GM23338 (cell line): ENCODE measurements around the gene GPR37. TPM values are rescaled to one million over a fixed set of nuclear protein-coding genes. Genes with fewer than 3 reads are reported as not detected.

ENCODE experiments used
- ATAC-seq: fragments of 200-7000 bp; cut with Tn5 transposase; 3 replicates; pipeline ENCODE4 v1.9.1; 2020
- DNase-seq: peaks from one replicate; pipeline ENCODE4 v3.0.0-alpha.2; 2015; ENCODE audit warnings: low spot score
- H2AFZ ChIP-seq: fragments of 200-600 bp; sonication (generic); 2 replicates; pipeline ENCODE4 v1.8.0; 2016; ENCODE audit warnings: antibody characterized with exemption, mild to moderate bottlenecking, moderate library complexity
- H3F3A ChIP-seq: fragments of 200-600 bp; sonication (generic); replicated peaks from 2 replicates; pipeline ENCODE4 v1.8.0; 2017; ENCODE audit warnings: antibody characterized with exemption, mixed run types, low read depth
- H3K27ac ChIP-seq: fragments of 200-600 bp; sonication (generic); 2 replicates; pipeline ENCODE4 v1.6.1; 2016; ENCODE audit warnings: low read depth
- H3K27me3 ChIP-seq: fragments of 200-600 bp; sonication (generic); 2 replicates; pipeline ENCODE4 v1.8.0; 2016; ENCODE audit warnings: mild to moderate bottlenecking, mixed run types, moderate library complexity; ENCODE audit not compliant: insufficient read depth
- H3K36me3 ChIP-seq: fragments of 200-600 bp; sonication (generic); 2 replicates; pipeline ENCODE4 v1.8.0; 2016; ENCODE audit warnings: mild to moderate bottlenecking; ENCODE audit not compliant: insufficient read depth
- H3K4me1 ChIP-seq: fragments of 200-600 bp; sonication (generic); 2 replicates; pipeline ENCODE4 v1.8.0; 2016; ENCODE audit warnings: mild to moderate bottlenecking, moderate library complexity; ENCODE audit not compliant: insufficient read depth
- H3K4me2 ChIP-seq: fragments of 200-600 bp; sonication (generic); 2 replicates; pipeline ENCODE4 v1.7.1; 2017; ENCODE audit warnings: mixed run types
- H3K4me3 ChIP-seq: fragments of 200-600 bp; sonication (generic); 2 replicates; pipeline ENCODE4 v1.6.1; 2016; ENCODE audit warnings: mixed run types
- H3K79me2 ChIP-seq: fragments of 200-600 bp; sonication (generic); replicated peaks from 2 replicates; pipeline ENCODE4 v1.8.0; 2017; ENCODE audit warnings: mild to moderate bottlenecking; ENCODE audit not compliant: insufficient read depth
- H3K9me2 ChIP-seq: fragments of 200-600 bp; sonication (generic); 2 replicates; pipeline ENCODE4 v1.8.0; 2017; ENCODE audit not compliant: insufficient read depth
- H4K20me1 ChIP-seq: fragments of 200-600 bp; sonication (generic); replicated peaks from 2 replicates; pipeline ENCODE4 v1.8.0; 2017; ENCODE audit warnings: mild to moderate bottlenecking; ENCODE audit not compliant: insufficient read depth
- H3K27ac Mint-ChIP-seq: 2 replicates; pipeline ENCODE4 v1.8.0; 2020; ENCODE audit warnings: inconsistent platforms, mild to moderate bottlenecking, moderate library complexity, mixed read lengths
- H3K27me3 Mint-ChIP-seq: 3 replicates; pipeline ENCODE4 v1.8.0; 2022; ENCODE audit warnings: low read depth, mild to moderate bottlenecking, moderate library complexity, mixed read lengths, inconsistent platforms; ENCODE audit not compliant: insufficient read depth, poor library complexity
- H3K36me3 Mint-ChIP-seq: 3 replicates; pipeline ENCODE4 v1.8.0; 2021; ENCODE audit warnings: low read depth, mild to moderate bottlenecking, inconsistent platforms, moderate library complexity, mixed read lengths
- H3K4me1 Mint-ChIP-seq: 3 replicates; pipeline ENCODE4 v1.8.0; 2020; ENCODE audit warnings: mild to moderate bottlenecking, inconsistent platforms, mixed read lengths
- H3K4me3 Mint-ChIP-seq: 3 replicates; pipeline ENCODE4 v1.8.0; 2021; ENCODE audit warnings: moderate library complexity, mild to moderate bottlenecking, inconsistent platforms, mixed read lengths
- H3K9me3 Mint-ChIP-seq: 3 replicates; pipeline ENCODE4 v1.8.0; 2020; ENCODE audit warnings: moderate library complexity, mild to moderate bottlenecking, inconsistent platforms, mixed read lengths
- CREB1 ChIP-seq: fragments of 250-450 bp; sonication (Bioruptor Pico); IDR thresholded peaks from 2 replicates; pipeline ENCODE4 v1.5.0; 2020; ENCODE audit warnings: low read depth, mild to moderate bottlenecking, moderate library complexity
- EZH2 ChIP-seq: fragments of 200-600 bp; sonication (generic); IDR thresholded peaks from one replicate; pipeline ENCODE4 v1.8.0; 2017; ENCODE audit warnings: antibody characterized with exemption, mild to moderate bottlenecking, low read depth; ENCODE audit not compliant: unreplicated experiment
- EZH2phosphoT487 ChIP-seq: fragments of 200-600 bp; sonication (generic); IDR thresholded peaks from one replicate; pipeline ENCODE4 v1.8.1; 2018; ENCODE audit warnings: antibody characterized with exemption; ENCODE audit not compliant: unreplicated experiment
- JUNB ChIP-seq: IDR thresholded peaks from one replicate; pipeline ENCODE4 v1.6.1; 2016; ENCODE audit warnings: antibody characterized with exemption; ENCODE audit not compliant: unreplicated experiment
- NANOG ChIP-seq: IDR thresholded peaks from 2 replicates; pipeline ENCODE4 v1.6.1; 2016; ENCODE audit warnings: antibody characterized with exemption, borderline replicate concordance
- POLR2AphosphoS5 ChIP-seq: IDR thresholded peaks from 2 replicates; pipeline ENCODE4 v1.6.1; 2016; ENCODE audit warnings: antibody characterized with exemption, low read depth
- STAT1 ChIP-seq: IDR thresholded peaks from one replicate; pipeline ENCODE4 v1.6.1; 2016; ENCODE audit warnings: antibody characterized with exemption; ENCODE audit not compliant: unreplicated experiment
- ZNF114 ChIP-seq: fragments of 250-450 bp; sonication (Bioruptor Pico); IDR thresholded peaks from 2 replicates; pipeline ENCODE4 v1.5.0; 2020; ENCODE audit warnings: mild to moderate bottlenecking, moderate library complexity
- ZNF331 ChIP-seq: fragments of 250-450 bp; sonication (Bioruptor Pico); IDR thresholded peaks from 2 replicates; pipeline ENCODE4 v1.5.0; 2020; ENCODE audit warnings: low read depth, mild to moderate bottlenecking, moderate library complexity
- polyA plus RNA-seq: library from polyadenylated mRNA; unstranded; fragments of >200 nt; fragmentation: Nextera tagmentation; extraction: Ambion mirVana; gene quantifications from 2 replicates; pipeline ENCODE4 v1.2.1, GENCODE V29; 2016
- total RNA-seq: library from RNA; depleted of rRNA; stranded (reverse); fragments of >200 nt; shearing (Covaris generic); gene quantifications from 2 replicates; pipeline ENCODE4 v1.2.3, GENCODE V29; 2014
- TF ChIP-seq, protein P1 (sequence below): fragments of 250-450 bp; sonication (Bioruptor Pico); IDR thresholded peaks from 2 replicates; pipeline ENCODE4 v1.5.0; 2020; ENCODE audit warnings: mild to moderate bottlenecking, moderate library complexity
- TF ChIP-seq, protein P2 (sequence below), 2 experiments: fragments of 200-600 bp in 1 of 2; sonication (generic) in 1 of 2; conservative IDR thresholded peaks; 2 replicates each; pipeline versions ENCODE4 v1.5.1 to v1.6.1; 2016 to 2017; ENCODE audit warnings: antibody characterized with exemption in 2 of 2, low read depth in 2 of 2, mild to moderate bottlenecking in 2 of 2, moderate library complexity in 1 of 2
- TF ChIP-seq, protein P3 (sequence below): IDR thresholded peaks from one replicate; pipeline ENCODE4 v1.6.1; 2018; ENCODE audit warnings: antibody characterized with exemption; ENCODE audit not compliant: unreplicated experiment
- TF ChIP-seq, protein P4 (sequence below): IDR thresholded peaks from 2 replicates; pipeline ENCODE4 v1.6.1; 2016; ENCODE audit warnings: antibody characterized with exemption

The GPR37 gene
- total and polyA plus RNA-seq, 2 experiments from 2014 or later: 3.9 to 8.5 TPM

DNA sequence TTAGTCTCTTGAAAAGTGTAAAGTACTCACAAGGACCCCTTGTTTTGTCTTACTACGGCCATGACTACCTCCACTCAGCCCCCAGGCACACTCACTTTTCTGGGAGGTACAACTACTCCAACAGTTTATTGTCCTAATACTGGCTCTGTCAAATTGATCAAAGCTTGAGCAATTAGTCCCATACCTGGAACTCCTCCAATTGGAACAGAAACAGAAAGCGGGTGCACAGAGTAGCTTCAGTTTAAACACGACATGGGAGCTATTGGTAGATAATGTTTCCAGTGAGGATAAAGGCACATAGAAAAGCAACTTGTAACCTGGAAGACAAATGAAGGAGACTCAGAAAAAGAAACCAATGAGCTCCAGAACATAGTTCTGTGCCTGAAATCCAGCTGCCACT is 7.7 kb upstream of the GPR37 start:
- Mint-ChIP-seq H3K27me3 (no peaks in the 10 kb centered on the region), H3K27ac (no peak overlapping the region), H3K4me3 (no peak overlapping the region), H3K36me3 (no peaks in the 10 kb centered on the region), H3K4me1 (peaks cover 8% of the 10 kb centered on the region), H3K9me3 (no peaks in the 10 kb centered on the region)
- Histone ChIP-seq H4K20me1 (no peaks in the 10 kb centered on the region), H3F3A (no peaks in the 10 kb centered on the region), H3K27me3 (no peaks in the 10 kb centered on the region), H3K79me2 (no peaks in the 10 kb centered on the region), H3K4me2 (no peak overlapping the region), H3K9me2 (no peaks in the 10 kb centered on the region), H3K4me1 (peaks cover 6% of the 10 kb centered on the region; the same call in 1 of the 2 replicates), H3K36me3 (no peaks in the 10 kb centered on the region), H2AFZ (no peak overlapping the region; the same call in 1 of the 2 replicates), H3K27ac (no peak overlapping the region), H3K4me3 (no peak overlapping the region)
- no peak for ATAC-seq
- TF ChIP-seq ZNF114 (CRISPR knock-in tag) (no peak), POLR2AphosphoS5 (no peak), JUNB (no peak), NANOG (no peak), ZNF331 (CRISPR knock-in tag) (no peak), STAT1 (no peak), EZH2phosphoT487 (no peak), EZH2 (no peak), CREB1 (CRISPR knock-in tag) (no peak)
- TF ChIP-seq, protein P1, sequence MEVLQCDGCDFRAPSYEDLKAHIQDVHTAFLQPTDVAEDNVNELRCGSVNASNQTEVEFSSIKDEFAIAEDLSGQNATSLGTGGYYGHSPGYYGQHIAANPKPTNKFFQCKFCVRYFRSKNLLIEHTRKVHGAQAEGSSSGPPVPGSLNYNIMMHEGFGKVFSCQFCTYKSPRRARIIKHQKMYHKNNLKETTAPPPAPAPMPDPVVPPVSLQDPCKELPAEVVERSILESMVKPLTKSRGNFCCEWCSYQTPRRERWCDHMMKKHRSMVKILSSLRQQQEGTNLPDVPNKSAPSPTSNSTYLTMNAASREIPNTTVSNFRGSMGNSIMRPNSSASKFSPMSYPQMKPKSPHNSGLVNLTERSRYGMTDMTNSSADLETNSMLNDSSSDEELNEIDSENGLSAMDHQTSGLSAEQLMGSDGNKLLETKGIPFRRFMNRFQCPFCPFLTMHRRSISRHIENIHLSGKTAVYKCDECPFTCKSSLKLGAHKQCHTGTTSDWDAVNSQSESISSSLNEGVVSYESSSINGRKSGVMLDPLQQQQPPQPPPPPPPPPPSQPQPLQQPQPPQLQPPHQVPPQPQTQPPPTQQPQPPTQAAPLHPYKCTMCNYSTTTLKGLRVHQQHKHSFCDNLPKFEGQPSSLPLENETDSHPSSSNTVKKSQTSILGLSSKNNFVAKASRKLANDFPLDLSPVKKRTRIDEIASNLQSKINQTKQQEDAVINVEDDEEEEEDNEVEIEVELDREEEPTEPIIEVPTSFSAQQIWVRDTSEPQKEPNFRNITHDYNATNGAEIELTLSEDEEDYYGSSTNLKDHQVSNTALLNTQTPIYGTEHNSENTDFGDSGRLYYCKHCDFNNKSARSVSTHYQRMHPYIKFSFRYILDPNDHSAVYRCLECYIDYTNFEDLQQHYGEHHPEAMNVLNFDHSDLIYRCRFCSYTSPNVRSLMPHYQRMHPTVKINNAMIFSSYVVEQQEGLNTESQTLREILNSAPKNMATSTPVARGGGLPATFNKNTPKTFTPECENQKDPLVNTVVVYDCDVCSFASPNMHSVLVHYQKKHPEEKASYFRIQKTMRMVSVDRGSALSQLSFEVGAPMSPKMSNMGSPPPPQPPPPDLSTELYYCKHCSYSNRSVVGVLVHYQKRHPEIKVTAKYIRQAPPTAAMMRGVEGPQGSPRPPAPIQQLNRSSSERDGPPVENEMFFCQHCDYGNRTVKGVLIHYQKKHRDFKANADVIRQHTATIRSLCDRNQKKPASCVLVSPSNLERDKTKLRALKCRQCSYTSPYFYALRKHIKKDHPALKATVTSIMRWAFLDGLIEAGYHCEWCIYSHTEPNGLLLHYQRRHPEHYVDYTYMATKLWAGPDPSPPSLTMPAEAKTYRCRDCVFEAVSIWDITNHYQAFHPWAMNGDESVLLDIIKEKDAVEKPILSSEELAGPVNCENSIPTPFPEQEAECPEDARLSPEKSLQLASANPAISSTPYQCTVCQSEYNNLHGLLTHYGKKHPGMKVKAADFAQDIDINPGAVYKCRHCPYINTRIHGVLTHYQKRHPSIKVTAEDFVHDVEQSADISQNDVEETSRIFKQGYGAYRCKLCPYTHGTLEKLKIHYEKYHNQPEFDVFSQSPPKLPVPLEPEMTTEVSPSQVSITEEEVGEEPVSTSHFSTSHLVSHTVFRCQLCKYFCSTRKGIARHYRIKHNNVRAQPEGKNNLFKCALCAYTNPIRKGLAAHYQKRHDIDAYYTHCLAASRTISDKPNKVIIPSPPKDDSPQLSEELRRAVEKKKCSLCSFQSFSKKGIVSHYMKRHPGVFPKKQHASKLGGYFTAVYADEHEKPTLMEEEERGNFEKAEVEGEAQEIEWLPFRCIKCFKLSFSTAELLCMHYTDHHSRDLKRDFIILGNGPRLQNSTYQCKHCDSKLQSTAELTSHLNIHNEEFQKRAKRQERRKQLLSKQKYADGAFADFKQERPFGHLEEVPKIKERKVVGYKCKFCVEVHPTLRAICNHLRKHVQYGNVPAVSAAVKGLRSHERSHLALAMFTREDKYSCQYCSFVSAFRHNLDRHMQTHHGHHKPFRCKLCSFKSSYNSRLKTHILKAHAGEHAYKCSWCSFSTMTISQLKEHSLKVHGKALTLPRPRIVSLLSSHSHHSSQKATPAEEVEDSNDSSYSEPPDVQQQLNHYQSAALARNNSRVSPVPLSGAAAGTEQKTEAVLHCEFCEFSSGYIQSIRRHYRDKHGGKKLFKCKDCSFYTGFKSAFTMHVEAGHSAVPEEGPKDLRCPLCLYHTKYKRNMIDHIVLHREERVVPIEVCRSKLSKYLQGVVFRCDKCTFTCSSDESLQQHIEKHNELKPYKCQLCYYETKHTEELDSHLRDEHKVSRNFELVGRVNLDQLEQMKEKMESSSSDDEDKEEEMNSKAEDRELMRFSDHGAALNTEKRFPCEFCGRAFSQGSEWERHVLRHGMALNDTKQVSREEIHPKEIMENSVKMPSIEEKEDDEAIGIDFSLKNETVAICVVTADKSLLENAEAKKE (CRISPR knock-in tag): no peak
- TF ChIP-seq, protein P2, sequence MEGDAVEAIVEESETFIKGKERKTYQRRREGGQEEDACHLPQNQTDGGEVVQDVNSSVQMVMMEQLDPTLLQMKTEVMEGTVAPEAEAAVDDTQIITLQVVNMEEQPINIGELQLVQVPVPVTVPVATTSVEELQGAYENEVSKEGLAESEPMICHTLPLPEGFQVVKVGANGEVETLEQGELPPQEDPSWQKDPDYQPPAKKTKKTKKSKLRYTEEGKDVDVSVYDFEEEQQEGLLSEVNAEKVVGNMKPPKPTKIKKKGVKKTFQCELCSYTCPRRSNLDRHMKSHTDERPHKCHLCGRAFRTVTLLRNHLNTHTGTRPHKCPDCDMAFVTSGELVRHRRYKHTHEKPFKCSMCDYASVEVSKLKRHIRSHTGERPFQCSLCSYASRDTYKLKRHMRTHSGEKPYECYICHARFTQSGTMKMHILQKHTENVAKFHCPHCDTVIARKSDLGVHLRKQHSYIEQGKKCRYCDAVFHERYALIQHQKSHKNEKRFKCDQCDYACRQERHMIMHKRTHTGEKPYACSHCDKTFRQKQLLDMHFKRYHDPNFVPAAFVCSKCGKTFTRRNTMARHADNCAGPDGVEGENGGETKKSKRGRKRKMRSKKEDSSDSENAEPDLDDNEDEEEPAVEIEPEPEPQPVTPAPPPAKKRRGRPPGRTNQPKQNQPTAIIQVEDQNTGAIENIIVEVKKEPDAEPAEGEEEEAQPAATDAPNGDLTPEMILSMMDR (conservative IDR thresholded peaks at IDR 0.05; ENCODE audit: low read depth in 2 of 2): no peak
- TF ChIP-seq, protein P3, sequence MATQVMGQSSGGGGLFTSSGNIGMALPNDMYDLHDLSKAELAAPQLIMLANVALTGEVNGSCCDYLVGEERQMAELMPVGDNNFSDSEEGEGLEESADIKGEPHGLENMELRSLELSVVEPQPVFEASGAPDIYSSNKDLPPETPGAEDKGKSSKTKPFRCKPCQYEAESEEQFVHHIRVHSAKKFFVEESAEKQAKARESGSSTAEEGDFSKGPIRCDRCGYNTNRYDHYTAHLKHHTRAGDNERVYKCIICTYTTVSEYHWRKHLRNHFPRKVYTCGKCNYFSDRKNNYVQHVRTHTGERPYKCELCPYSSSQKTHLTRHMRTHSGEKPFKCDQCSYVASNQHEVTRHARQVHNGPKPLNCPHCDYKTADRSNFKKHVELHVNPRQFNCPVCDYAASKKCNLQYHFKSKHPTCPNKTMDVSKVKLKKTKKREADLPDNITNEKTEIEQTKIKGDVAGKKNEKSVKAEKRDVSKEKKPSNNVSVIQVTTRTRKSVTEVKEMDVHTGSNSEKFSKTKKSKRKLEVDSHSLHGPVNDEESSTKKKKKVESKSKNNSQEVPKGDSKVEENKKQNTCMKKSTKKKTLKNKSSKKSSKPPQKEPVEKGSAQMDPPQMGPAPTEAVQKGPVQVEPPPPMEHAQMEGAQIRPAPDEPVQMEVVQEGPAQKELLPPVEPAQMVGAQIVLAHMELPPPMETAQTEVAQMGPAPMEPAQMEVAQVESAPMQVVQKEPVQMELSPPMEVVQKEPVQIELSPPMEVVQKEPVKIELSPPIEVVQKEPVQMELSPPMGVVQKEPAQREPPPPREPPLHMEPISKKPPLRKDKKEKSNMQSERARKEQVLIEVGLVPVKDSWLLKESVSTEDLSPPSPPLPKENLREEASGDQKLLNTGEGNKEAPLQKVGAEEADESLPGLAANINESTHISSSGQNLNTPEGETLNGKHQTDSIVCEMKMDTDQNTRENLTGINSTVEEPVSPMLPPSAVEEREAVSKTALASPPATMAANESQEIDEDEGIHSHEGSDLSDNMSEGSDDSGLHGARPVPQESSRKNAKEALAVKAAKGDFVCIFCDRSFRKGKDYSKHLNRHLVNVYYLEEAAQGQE: no peak
- TF ChIP-seq, protein P4, sequence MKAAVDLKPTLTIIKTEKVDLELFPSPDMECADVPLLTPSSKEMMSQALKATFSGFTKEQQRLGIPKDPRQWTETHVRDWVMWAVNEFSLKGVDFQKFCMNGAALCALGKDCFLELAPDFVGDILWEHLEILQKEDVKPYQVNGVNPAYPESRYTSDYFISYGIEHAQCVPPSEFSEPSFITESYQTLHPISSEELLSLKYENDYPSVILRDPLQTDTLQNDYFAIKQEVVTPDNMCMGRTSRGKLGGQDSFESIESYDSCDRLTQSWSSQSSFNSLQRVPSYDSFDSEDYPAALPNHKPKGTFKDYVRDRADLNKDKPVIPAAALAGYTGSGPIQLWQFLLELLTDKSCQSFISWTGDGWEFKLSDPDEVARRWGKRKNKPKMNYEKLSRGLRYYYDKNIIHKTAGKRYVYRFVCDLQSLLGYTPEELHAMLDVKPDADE: no peak
- DNase-seq: no peak
